GM23338 (cell line): ENCODE measurements around the gene AP1M2. TPM values are rescaled to one million over a fixed set of nuclear protein-coding genes. Genes with fewer than 3 reads are reported as not detected.

Experiments
- ATAC-seq: fragments of 200-7000 bp; cut with Tn5 transposase; 3 replicates; pipeline ENCODE4 v1.9.1; 2020
- DNase-seq: peaks from one replicate; pipeline ENCODE4 v3.0.0-alpha.2; 2015; ENCODE audit warnings: low spot score
- H2AFZ ChIP-seq: fragments of 200-600 bp; sonication (generic); 2 replicates; pipeline ENCODE4 v1.8.0; 2016; ENCODE audit warnings: antibody characterized with exemption, mild to moderate bottlenecking, moderate library complexity
- H3F3A ChIP-seq: fragments of 200-600 bp; sonication (generic); replicated peaks from 2 replicates; pipeline ENCODE4 v1.8.0; 2017; ENCODE audit warnings: antibody characterized with exemption, mixed run types, low read depth
- H3K27ac ChIP-seq: fragments of 200-600 bp; sonication (generic); 2 replicates; pipeline ENCODE4 v1.6.1; 2016; ENCODE audit warnings: low read depth
- H3K27me3 ChIP-seq: fragments of 200-600 bp; sonication (generic); 2 replicates; pipeline ENCODE4 v1.8.0; 2016; ENCODE audit warnings: mild to moderate bottlenecking, mixed run types, moderate library complexity; ENCODE audit not compliant: insufficient read depth
- H3K36me3 ChIP-seq: fragments of 200-600 bp; sonication (generic); 2 replicates; pipeline ENCODE4 v1.8.0; 2016; ENCODE audit warnings: mild to moderate bottlenecking; ENCODE audit not compliant: insufficient read depth
- H3K4me1 ChIP-seq: fragments of 200-600 bp; sonication (generic); 2 replicates; pipeline ENCODE4 v1.8.0; 2016; ENCODE audit warnings: mild to moderate bottlenecking, moderate library complexity; ENCODE audit not compliant: insufficient read depth
- H3K4me2 ChIP-seq: fragments of 200-600 bp; sonication (generic); 2 replicates; pipeline ENCODE4 v1.7.1; 2017; ENCODE audit warnings: mixed run types
- H3K4me3 ChIP-seq: fragments of 200-600 bp; sonication (generic); 2 replicates; pipeline ENCODE4 v1.6.1; 2016; ENCODE audit warnings: mixed run types
- H3K79me2 ChIP-seq: fragments of 200-600 bp; sonication (generic); replicated peaks from 2 replicates; pipeline ENCODE4 v1.8.0; 2017; ENCODE audit warnings: mild to moderate bottlenecking; ENCODE audit not compliant: insufficient read depth
- H3K9me2 ChIP-seq: fragments of 200-600 bp; sonication (generic); 2 replicates; pipeline ENCODE4 v1.8.0; 2017; ENCODE audit not compliant: insufficient read depth
- H4K20me1 ChIP-seq: fragments of 200-600 bp; sonication (generic); replicated peaks from 2 replicates; pipeline ENCODE4 v1.8.0; 2017; ENCODE audit warnings: mild to moderate bottlenecking; ENCODE audit not compliant: insufficient read depth
- H3K27ac Mint-ChIP-seq: 2 replicates; pipeline ENCODE4 v1.8.0; 2020; ENCODE audit warnings: inconsistent platforms, mild to moderate bottlenecking, moderate library complexity, mixed read lengths
- H3K27me3 Mint-ChIP-seq: 3 replicates; pipeline ENCODE4 v1.8.0; 2022; ENCODE audit warnings: low read depth, mild to moderate bottlenecking, moderate library complexity, mixed read lengths, inconsistent platforms; ENCODE audit not compliant: insufficient read depth, poor library complexity
- H3K36me3 Mint-ChIP-seq: 3 replicates; pipeline ENCODE4 v1.8.0; 2021; ENCODE audit warnings: low read depth, mild to moderate bottlenecking, inconsistent platforms, moderate library complexity, mixed read lengths
- H3K4me1 Mint-ChIP-seq: 3 replicates; pipeline ENCODE4 v1.8.0; 2020; ENCODE audit warnings: mild to moderate bottlenecking, inconsistent platforms, mixed read lengths
- H3K4me3 Mint-ChIP-seq: 3 replicates; pipeline ENCODE4 v1.8.0; 2021; ENCODE audit warnings: moderate library complexity, mild to moderate bottlenecking, inconsistent platforms, mixed read lengths
- H3K9me3 Mint-ChIP-seq: 3 replicates; pipeline ENCODE4 v1.8.0; 2020; ENCODE audit warnings: moderate library complexity, mild to moderate bottlenecking, inconsistent platforms, mixed read lengths
- CTCF ChIP-seq, 2 experiments: fragments of 200-600 bp in 1 of 2; sonication (generic) in 1 of 2; conservative IDR thresholded peaks; 2 replicates each; pipeline versions ENCODE4 v1.5.1 to v1.6.1; 2016 to 2017; ENCODE audit warnings: antibody characterized with exemption in 2 of 2, low read depth in 2 of 2, mild to moderate bottlenecking in 2 of 2, moderate library complexity in 1 of 2
- ETS1 ChIP-seq: IDR thresholded peaks from 2 replicates; pipeline ENCODE4 v1.6.1; 2016; ENCODE audit warnings: antibody characterized with exemption
- EZH2 ChIP-seq: fragments of 200-600 bp; sonication (generic); IDR thresholded peaks from one replicate; pipeline ENCODE4 v1.8.0; 2017; ENCODE audit warnings: antibody characterized with exemption, mild to moderate bottlenecking, low read depth; ENCODE audit not compliant: unreplicated experiment
- EZH2phosphoT487 ChIP-seq: fragments of 200-600 bp; sonication (generic); IDR thresholded peaks from one replicate; pipeline ENCODE4 v1.8.1; 2018; ENCODE audit warnings: antibody characterized with exemption; ENCODE audit not compliant: unreplicated experiment
- JUNB ChIP-seq: IDR thresholded peaks from one replicate; pipeline ENCODE4 v1.6.1; 2016; ENCODE audit warnings: antibody characterized with exemption; ENCODE audit not compliant: unreplicated experiment
- NANOG ChIP-seq: IDR thresholded peaks from 2 replicates; pipeline ENCODE4 v1.6.1; 2016; ENCODE audit warnings: antibody characterized with exemption, borderline replicate concordance
- REST ChIP-seq: IDR thresholded peaks from one replicate; pipeline ENCODE4 v1.6.1; 2018; ENCODE audit warnings: antibody characterized with exemption; ENCODE audit not compliant: unreplicated experiment
- STAT1 ChIP-seq: IDR thresholded peaks from one replicate; pipeline ENCODE4 v1.6.1; 2016; ENCODE audit warnings: antibody characterized with exemption; ENCODE audit not compliant: unreplicated experiment
- polyA plus RNA-seq: library from polyadenylated mRNA; unstranded; fragments of >200 nt; fragmentation: Nextera tagmentation; extraction: Ambion mirVana; gene quantifications from 2 replicates; pipeline ENCODE4 v1.2.1, GENCODE V29; 2016
- total RNA-seq: library from RNA; depleted of rRNA; stranded (reverse); fragments of >200 nt; shearing (Covaris generic); gene quantifications from 2 replicates; pipeline ENCODE4 v1.2.3, GENCODE V29; 2014
- TF ChIP-seq, protein P1 (sequence below): fragments of 250-450 bp; sonication (Bioruptor Pico); IDR thresholded peaks from 2 replicates; pipeline ENCODE4 v1.5.0; 2020; ENCODE audit warnings: mild to moderate bottlenecking, moderate library complexity

AP1M2 gene
- total and polyA plus RNA-seq, 2 experiments from 2014 or later = 128 to 165 TPM

- TF ChIP-seq, protein P1, sequence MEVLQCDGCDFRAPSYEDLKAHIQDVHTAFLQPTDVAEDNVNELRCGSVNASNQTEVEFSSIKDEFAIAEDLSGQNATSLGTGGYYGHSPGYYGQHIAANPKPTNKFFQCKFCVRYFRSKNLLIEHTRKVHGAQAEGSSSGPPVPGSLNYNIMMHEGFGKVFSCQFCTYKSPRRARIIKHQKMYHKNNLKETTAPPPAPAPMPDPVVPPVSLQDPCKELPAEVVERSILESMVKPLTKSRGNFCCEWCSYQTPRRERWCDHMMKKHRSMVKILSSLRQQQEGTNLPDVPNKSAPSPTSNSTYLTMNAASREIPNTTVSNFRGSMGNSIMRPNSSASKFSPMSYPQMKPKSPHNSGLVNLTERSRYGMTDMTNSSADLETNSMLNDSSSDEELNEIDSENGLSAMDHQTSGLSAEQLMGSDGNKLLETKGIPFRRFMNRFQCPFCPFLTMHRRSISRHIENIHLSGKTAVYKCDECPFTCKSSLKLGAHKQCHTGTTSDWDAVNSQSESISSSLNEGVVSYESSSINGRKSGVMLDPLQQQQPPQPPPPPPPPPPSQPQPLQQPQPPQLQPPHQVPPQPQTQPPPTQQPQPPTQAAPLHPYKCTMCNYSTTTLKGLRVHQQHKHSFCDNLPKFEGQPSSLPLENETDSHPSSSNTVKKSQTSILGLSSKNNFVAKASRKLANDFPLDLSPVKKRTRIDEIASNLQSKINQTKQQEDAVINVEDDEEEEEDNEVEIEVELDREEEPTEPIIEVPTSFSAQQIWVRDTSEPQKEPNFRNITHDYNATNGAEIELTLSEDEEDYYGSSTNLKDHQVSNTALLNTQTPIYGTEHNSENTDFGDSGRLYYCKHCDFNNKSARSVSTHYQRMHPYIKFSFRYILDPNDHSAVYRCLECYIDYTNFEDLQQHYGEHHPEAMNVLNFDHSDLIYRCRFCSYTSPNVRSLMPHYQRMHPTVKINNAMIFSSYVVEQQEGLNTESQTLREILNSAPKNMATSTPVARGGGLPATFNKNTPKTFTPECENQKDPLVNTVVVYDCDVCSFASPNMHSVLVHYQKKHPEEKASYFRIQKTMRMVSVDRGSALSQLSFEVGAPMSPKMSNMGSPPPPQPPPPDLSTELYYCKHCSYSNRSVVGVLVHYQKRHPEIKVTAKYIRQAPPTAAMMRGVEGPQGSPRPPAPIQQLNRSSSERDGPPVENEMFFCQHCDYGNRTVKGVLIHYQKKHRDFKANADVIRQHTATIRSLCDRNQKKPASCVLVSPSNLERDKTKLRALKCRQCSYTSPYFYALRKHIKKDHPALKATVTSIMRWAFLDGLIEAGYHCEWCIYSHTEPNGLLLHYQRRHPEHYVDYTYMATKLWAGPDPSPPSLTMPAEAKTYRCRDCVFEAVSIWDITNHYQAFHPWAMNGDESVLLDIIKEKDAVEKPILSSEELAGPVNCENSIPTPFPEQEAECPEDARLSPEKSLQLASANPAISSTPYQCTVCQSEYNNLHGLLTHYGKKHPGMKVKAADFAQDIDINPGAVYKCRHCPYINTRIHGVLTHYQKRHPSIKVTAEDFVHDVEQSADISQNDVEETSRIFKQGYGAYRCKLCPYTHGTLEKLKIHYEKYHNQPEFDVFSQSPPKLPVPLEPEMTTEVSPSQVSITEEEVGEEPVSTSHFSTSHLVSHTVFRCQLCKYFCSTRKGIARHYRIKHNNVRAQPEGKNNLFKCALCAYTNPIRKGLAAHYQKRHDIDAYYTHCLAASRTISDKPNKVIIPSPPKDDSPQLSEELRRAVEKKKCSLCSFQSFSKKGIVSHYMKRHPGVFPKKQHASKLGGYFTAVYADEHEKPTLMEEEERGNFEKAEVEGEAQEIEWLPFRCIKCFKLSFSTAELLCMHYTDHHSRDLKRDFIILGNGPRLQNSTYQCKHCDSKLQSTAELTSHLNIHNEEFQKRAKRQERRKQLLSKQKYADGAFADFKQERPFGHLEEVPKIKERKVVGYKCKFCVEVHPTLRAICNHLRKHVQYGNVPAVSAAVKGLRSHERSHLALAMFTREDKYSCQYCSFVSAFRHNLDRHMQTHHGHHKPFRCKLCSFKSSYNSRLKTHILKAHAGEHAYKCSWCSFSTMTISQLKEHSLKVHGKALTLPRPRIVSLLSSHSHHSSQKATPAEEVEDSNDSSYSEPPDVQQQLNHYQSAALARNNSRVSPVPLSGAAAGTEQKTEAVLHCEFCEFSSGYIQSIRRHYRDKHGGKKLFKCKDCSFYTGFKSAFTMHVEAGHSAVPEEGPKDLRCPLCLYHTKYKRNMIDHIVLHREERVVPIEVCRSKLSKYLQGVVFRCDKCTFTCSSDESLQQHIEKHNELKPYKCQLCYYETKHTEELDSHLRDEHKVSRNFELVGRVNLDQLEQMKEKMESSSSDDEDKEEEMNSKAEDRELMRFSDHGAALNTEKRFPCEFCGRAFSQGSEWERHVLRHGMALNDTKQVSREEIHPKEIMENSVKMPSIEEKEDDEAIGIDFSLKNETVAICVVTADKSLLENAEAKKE = no peak
- TF ChIP-seq JUNB = no peak
- no peak for TF ChIP-seq REST
- TF ChIP-seq EZH2 = no peak
Measured at GRCh38 chr19:10537668-10538067, 49.4 kb downstream of the AP1M2 start (continued).

GRCh38 chr19:10535613-10536012 lies 51.5 kb downstream of the AP1M2 start:
- no peaks in the 10 kb centered on the region for H3K36me3 Mint-ChIP-seq
- Histone ChIP-seq H3K9me2 (no peaks in the 10 kb centered on the region), H3F3A (no peaks in the 10 kb centered on the region), H3K4me1 (no peaks in the 10 kb centered on the region), H2AFZ (no peak overlapping the region), H3K27ac (no peak overlapping the region), H3K27me3 (no peaks in the 10 kb centered on the region), H4K20me1 (no peaks in the 10 kb centered on the region), H3K4me2 (no peak overlapping the region), H3K79me2 (no peaks in the 10 kb centered on the region), H3K4me3 (no peak overlapping the region), H3K36me3 (no peaks in the 10 kb centered on the region)
- DNase-seq = no peak
- no peaks in the 10 kb centered on the region for H3K9me3 Mint-ChIP-seq
- H3K4me3 Mint-ChIP-seq = no peak overlapping the region
- ATAC-seq = no peak
- H3K27me3 Mint-ChIP-seq = peaks cover 11% of the 10 kb centered on the region
- H3K27ac Mint-ChIP-seq = no peak overlapping the region
- H3K4me1 Mint-ChIP-seq = no peaks in the 10 kb centered on the region
- TF ChIP-seq CTCF (conservative IDR thresholded peaks at IDR 0.05; ENCODE audit: low read depth in 2 of 2) = no peak
- TF ChIP-seq ETS1 = no peak
- TF ChIP-seq EZH2phosphoT487 = no peak
- no peak for TF ChIP-seq REST
- TF ChIP-seq NANOG = no peak
- no peak for TF ChIP-seq STAT1
